ENCODE results near the gene SHISA8.

DNA sequence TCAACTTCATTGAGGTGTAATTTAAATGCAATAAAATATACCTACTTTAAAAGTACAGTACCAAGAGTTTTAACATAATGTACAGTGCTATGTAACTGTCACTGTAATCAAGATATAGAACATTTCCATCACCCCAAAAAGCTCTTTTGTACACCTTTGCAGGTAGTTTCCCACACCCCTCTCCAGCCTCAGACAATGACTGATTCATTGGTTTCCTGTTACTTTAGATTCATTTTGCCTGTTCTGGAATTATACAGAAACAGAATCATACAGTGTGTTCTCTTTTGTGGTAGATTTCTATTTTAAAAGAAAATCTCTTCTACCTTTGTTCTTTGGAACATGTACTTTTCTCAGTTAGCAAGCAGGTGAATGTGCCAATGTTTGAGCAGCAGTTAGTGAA lies 38.2 kb downstream of the SHISA8 start:
- no peak for TF ChIP-seq EP300 (IDR thresholded peaks at IDR 0.05)
- TF ChIP-seq, protein P1, sequence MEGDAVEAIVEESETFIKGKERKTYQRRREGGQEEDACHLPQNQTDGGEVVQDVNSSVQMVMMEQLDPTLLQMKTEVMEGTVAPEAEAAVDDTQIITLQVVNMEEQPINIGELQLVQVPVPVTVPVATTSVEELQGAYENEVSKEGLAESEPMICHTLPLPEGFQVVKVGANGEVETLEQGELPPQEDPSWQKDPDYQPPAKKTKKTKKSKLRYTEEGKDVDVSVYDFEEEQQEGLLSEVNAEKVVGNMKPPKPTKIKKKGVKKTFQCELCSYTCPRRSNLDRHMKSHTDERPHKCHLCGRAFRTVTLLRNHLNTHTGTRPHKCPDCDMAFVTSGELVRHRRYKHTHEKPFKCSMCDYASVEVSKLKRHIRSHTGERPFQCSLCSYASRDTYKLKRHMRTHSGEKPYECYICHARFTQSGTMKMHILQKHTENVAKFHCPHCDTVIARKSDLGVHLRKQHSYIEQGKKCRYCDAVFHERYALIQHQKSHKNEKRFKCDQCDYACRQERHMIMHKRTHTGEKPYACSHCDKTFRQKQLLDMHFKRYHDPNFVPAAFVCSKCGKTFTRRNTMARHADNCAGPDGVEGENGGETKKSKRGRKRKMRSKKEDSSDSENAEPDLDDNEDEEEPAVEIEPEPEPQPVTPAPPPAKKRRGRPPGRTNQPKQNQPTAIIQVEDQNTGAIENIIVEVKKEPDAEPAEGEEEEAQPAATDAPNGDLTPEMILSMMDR (IDR thresholded peaks at IDR 0.05): no peak
- TF ChIP-seq POLR2AphosphoS5 (IDR thresholded peaks at IDR 0.05): no peak

All from stomach (tissue), 4 donors.